ENCODE measurements around the gene WNT1. TPM values are rescaled to one million over a fixed set of nuclear protein-coding genes. Genes with fewer than 3 reads are reported as not detected.

Gene WNT1
- total RNA-seq, result not detected in 2 replicates

GRCh38 chr12:48978291-48978740 lies at the start of gene WNT1:
WNT1 (plus strand) TSS chr12:48978322; CDS start chr12:48978651, 329 bp downstream.

GRCh38 chr12:48957141-48958048 lies 20.7 kb upstream of the WNT1 start, which contains the start of gene ARF3:
ARF3 (minus strand) TSS chr12:48957487; CDS start chr12:48941095, 16,392 bp downstream.

GRCh38 chr12:48999371-49000131 lies 21.4 kb downstream of the WNT1 start, which contains the start of gene DDN:
DDN (minus strand) TSS chr12:48999375; CDS start chr12:48999287, 88 bp downstream.

GRCh38 chr12:49018261-49019119 lies 40.4 kb downstream of the WNT1 start, which contains the start of gene PRKAG1:
PRKAG1 (minus strand) TSS chr12:49018776; CDS start chr12:49018740, 36 bp downstream.

Small RNA genes within 50 kb of the gene (small RNA-seq; reads per million reads assigned to genes)
- gene RNU6-940P, result not detected

Other genes with a start within 250 kb of the WNT1 start
- gene ADCY6, start 189.2 kb upstream of the WNT1 start, total RNA-seq, result 17.2 and 19.8 TPM in 2 replicates
- gene CACNB3, start 159.8 kb upstream of the WNT1 start, total RNA-seq, result 11.3 and 14.0 TPM in 2 replicates
- 51.8 and 73.1 TPM in 2 replicates for gene DDX23, start 126.2 kb upstream of the WNT1 start, total RNA-seq
- gene RND1, start 112.5 kb upstream of the WNT1 start, total RNA-seq, result under 0.01 TPM in 2 replicates
- gene FKBP11, start 52.8 kb upstream of the WNT1 start, total RNA-seq, result 23.5 and 36.0 TPM in 2 replicates
- 40.4 and 51.6 TPM in 2 replicates for gene ARF3, start 20.8 kb upstream of the WNT1 start, total RNA-seq
- 0.20 TPM in 1 of 2 replicates, not detected in the other for gene WNT10B, start 6.6 kb upstream of the WNT1 start, total RNA-seq
- under 0.01 TPM in 2 replicates for gene DDN, start 21.1 kb downstream of the WNT1 start, total RNA-seq
- 68.4 and 69.8 TPM in 2 replicates for gene PRKAG1, start 40.5 kb downstream of the WNT1 start, total RNA-seq
- 23.1 and 32.1 TPM in 2 replicates for gene KMT2D, start 82.5 kb downstream of the WNT1 start, total RNA-seq
- 0.37 and 0.39 TPM in 2 replicates for gene RHEBL1, start 91.7 kb downstream of the WNT1 start, total RNA-seq
- gene DHH, start 116.5 kb downstream of the WNT1 start, total RNA-seq, result under 0.01 TPM in 1 of 2 replicates, not detected in the other
- gene LMBR1L, start 132.5 kb downstream of the WNT1 start, total RNA-seq, result 41.8 and 43.7 TPM in 2 replicates
- gene TUBA1B, start 153.1 kb downstream of the WNT1 start, total RNA-seq, result 2,784 and 3,087 TPM in 2 replicates
- 513 and 543 TPM in 2 replicates for gene TUBA1A, start 210.8 kb downstream of the WNT1 start, total RNA-seq